Spleen (tissue), 3 donors: ENCODE results near the gene SPRY2.

ENCODE experiments used
- POLR2A ChIP-seq, 3 donors: fragments of 450-650 bp; IDR thresholded peaks; one replicate each; pipeline ENCODE4 v1.5.1; 2017; ENCODE audit warnings: antibody characterized with exemption in 3 of 3, mild to moderate bottlenecking in 1 of 3
- POLR2AphosphoS5 ChIP-seq, 3 donors: sonication (generic); formaldehyde crosslinking; IDR thresholded peaks; one replicate each; pipeline ENCODE4 v1.5.1; 2017; ENCODE audit warnings: antibody characterized with exemption in 3 of 3

GRCh38 chr13:80309926-80310325, 31.0 kb downstream of the SPRY2 start:
- TF ChIP-seq POLR2AphosphoS5 (IDR thresholded peaks at IDR 0.05) (no peak), POLR2A (IDR thresholded peaks at IDR 0.05) (no peak)
